ENCODE measurements around the gene IGFBP2. TPM values are rescaled to one million over a fixed set of nuclear protein-coding genes. Genes with fewer than 3 reads are reported as not detected.
A peak's percentile ranks its signal among the peaks of the same experiment; 100 is the strongest.

The IGFBP2 gene
- total RNA-seq, 4 donors from 2014 or later, result 59.5 to 398 (median 102) TPM

DNA sequence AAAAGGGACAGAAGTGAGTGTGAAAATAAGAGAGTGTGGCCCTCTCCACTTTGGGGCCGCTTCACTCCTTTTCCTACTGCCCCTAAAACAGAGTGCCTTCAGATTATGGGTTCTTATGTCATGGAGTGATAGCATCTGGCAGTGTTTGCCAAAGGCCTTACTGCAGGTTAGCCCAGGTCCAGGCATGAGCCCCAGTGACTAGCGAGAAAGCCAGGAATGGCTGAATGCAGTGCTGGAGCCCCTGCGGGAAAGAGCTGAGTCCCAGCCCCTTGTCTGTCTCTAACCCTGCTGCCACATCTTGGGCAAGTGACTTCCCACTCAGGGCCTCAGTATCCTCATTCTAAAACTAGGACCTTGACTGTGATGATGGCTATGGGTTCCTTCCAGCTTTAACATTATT, 56.2 kb downstream of the IGFBP2 start:
- H3K4me1 ChIP-seq, result peaks cover 8 to 28% of the 10 kb centered on the region in 2 donors
- no peaks in the 10 kb centered on the region for H3K9me3 ChIP-seq
- no peaks in the 10 kb centered on the region for H3K27me3 ChIP-seq
- H3K4me3 ChIP-seq, result peak overlapping the region; percentile 5 to 85
- intact Hi-C loops (cut with DNase I; ENCODE audit: low total_unique reads), result loop anchor here (10.0 kb wide), 2 partner anchors 825 to 1025 kb away; no protein-coding TSS in a partner anchor
- TF ChIP-seq, protein P1, sequence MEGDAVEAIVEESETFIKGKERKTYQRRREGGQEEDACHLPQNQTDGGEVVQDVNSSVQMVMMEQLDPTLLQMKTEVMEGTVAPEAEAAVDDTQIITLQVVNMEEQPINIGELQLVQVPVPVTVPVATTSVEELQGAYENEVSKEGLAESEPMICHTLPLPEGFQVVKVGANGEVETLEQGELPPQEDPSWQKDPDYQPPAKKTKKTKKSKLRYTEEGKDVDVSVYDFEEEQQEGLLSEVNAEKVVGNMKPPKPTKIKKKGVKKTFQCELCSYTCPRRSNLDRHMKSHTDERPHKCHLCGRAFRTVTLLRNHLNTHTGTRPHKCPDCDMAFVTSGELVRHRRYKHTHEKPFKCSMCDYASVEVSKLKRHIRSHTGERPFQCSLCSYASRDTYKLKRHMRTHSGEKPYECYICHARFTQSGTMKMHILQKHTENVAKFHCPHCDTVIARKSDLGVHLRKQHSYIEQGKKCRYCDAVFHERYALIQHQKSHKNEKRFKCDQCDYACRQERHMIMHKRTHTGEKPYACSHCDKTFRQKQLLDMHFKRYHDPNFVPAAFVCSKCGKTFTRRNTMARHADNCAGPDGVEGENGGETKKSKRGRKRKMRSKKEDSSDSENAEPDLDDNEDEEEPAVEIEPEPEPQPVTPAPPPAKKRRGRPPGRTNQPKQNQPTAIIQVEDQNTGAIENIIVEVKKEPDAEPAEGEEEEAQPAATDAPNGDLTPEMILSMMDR (IDR thresholded peaks at IDR 0.05), result no peak
- TF ChIP-seq POLR2A (IDR thresholded peaks at IDR 0.05), result no peak
- H3K36me3 ChIP-seq, result no peaks in the 10 kb centered on the region
- DNase-seq, result peak in 1 of 2 donors; percentile 20
- H3K27ac ChIP-seq, result peak overlapping the region; percentile 93 to 95

DNA sequence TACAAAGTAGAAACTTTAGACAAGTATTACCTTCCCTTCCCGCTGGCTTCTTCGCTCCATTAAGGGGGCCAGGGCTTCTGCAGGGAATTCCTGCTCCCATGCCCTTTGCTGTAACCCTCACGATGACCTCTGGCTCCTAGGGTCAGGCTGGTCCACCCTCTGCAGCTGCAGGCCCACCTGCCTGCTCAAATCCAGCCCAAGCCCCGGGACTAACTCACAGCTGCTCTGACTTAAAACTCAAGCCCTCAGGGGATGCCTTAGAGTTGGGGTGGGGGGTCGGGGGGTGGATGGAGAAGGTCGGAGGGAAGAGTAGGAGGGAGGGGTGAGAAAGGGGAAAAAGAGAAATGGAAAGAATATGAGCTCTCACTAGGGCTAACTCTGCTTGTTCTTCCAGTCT, 57.2 kb downstream of the IGFBP2 start:
- Histone ChIP-seq H3K9me3 (no peaks in the 10 kb centered on the region), H3K27ac (peak overlapping the region; percentile 93 to 95), H3K27me3 (no peaks in the 10 kb centered on the region), H3K4me1 (peaks cover 6 to 23% of the 10 kb centered on the region in 2 donors), H3K36me3 (no peaks in the 10 kb centered on the region), H3K4me3 (peak overlapping the region; percentile 79 to 85)
- peak in 1 of 2 donors; percentile 26 for DNase-seq
- TF ChIP-seq POLR2A (IDR thresholded peaks at IDR 0.05), result no peak
- TF ChIP-seq, protein P1 (IDR thresholded peaks at IDR 0.05), result no peak
- intact Hi-C loops (cut with DNase I; ENCODE audit: low total_unique reads), result loop anchor here (10.0 kb wide), 1 partner anchor 644 kb away; no protein-coding TSS in a partner anchor

DNA sequence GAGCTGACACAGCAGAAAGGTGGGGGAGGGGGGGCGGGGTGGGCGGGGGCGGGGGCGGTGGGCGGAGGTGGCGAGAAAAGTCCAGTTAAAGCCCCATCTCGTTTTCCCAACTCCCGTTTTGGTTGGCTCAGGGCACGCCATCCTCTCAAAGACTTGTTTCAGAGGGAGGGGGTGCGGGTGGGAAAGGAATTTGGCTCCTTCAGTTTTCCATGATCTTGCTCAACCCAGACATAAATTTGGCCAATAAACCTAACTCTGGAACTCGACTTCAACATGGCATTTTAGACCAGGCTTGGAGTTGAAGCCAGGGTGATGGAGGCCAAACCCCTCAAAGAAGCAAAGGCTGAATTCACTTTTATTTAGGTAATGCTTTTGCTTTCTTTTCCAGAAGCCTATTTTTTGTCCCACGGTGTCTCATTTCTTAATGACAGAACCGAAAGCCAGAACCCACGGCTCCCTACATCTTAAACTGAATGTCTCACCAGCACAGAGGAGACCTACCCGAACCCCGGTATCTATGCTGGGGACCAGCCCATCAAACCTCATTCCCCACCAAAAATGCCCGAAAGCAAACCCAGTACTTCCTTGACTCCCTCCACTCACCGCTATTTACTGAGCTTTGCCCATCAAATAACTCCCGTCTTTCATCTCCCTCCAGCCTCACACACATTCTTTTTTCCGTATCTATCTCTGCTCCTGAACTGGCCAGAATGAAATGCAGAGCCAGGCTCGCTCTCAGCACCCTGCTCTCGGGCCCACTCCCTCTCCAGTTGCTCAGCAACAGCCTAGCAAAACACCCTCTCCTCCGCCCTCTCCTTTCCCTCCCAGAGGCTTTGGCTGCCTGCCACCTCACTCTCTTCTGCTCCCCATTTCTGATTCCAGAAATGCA, 57.9 kb downstream of the IGFBP2 start:
- no peaks in the 10 kb centered on the region for H3K36me3 ChIP-seq
- no peaks in the 10 kb centered on the region for H3K27me3 ChIP-seq
- H3K4me1 ChIP-seq, result peaks cover 6 to 21% of the 10 kb centered on the region in 2 donors
- DNase-seq, result peak; percentile 86 to 94
- peak overlapping the region; percentile 79 to 85 for H3K4me3 ChIP-seq
- H3K9me3 ChIP-seq, result no peaks in the 10 kb centered on the region
- H3K27ac ChIP-seq, result peak overlapping the region; percentile 93 to 95
- intact Hi-C loops (cut with DNase I; ENCODE audit: low total_unique reads), result loop anchor here (10.0 kb wide), 1 partner anchor 644 kb away; no protein-coding TSS in a partner anchor
- TF ChIP-seq POLR2A (IDR thresholded peaks at IDR 0.05), result peak in 1 of 2 donors; percentile 37
- TF ChIP-seq, protein P1 (IDR thresholded peaks at IDR 0.05), result no peak

DNA sequence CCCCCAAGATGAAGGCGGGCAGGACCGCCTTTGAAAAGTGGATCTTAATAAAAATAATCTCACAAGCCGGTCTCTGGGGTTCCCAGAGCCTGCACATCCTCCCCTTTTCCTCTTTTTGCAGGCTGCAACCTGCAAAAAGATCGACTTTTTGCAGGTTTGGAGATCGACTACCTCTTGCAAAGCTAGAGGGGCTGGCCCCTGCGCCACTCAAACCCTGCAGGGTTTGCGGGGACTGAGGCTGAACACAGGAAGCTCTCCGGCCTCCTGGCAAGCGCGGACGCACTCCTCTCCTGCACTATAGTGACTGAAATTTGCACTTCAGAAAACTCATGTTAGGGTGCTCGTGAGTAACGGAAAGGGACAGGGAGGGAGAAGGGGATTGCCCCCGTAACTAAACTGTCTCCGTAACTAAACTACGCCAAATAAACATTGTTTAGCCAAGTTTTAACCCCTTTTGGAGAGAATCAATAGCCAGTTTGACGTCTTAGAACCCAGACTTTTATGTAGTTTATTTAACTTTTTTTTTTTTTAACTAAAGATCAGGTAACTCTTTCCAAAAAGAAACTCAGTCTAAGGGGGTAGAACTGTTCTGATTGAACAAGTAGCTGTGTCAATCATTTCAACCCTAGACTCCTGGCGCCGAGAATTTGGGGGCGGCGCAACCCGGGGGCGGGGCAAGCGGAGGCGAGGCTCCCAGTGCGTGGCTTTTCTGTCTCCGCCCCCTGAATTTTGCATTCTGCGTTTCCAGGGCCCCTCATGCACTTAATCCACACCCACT, 59.6 kb downstream of the IGFBP2 start:
- intact Hi-C loops (cut with DNase I; ENCODE audit: low total_unique reads), result loop anchor here (10.0 kb wide), 1 partner anchor 642 kb away; no protein-coding TSS in a partner anchor
- peaks cover 0 to 9% of the 10 kb centered on the region in 2 donors for H3K4me1 ChIP-seq
- peak overlapping the region; percentile 93 to 95 for H3K27ac ChIP-seq
- peak overlapping the region; percentile 79 to 85 for H3K4me3 ChIP-seq
- TF ChIP-seq POLR2A (IDR thresholded peaks at IDR 0.05), result no peak
- TF ChIP-seq, protein P1 (IDR thresholded peaks at IDR 0.05), result no peak
- H3K9me3 ChIP-seq, result no peaks in the 10 kb centered on the region
- no peaks in the 10 kb centered on the region for H3K27me3 ChIP-seq
- DNase-seq, result peak; percentile 94 to 95
- H3K36me3 ChIP-seq, result no peaks in the 10 kb centered on the region

Measured in uterus (tissue), 4 donors.